K562 (cell line): Measurements from ENCODE around the gene ZNF74. TPM values are rescaled to one million over a fixed set of nuclear protein-coding genes. Genes with fewer than 3 reads are reported as not detected.

Experiments
- FOXA3 ChIP-seq, 2 experiments: fragments of 450-650 bp in 1 of 2; sonication (generic) in 1 of 2; formaldehyde crosslinking; IDR thresholded peaks in 1 of 2; conservative IDR thresholded peaks in 1 of 2; 2 replicates each; pipeline versions ENCODE4 v1.4.0 to v1.8.0; 2020 to 2022; ENCODE audit warnings: mild to moderate bottlenecking in 2 of 2, missing genetic modification reagents in 1 of 2
- FOXP1 ChIP-seq: sonication (generic); formaldehyde crosslinking; IDR thresholded peaks from 2 replicates; pipeline ENCODE4 v1.8.0; 2022; ENCODE audit warnings: mild to moderate bottlenecking, missing genetic modification reagents
- GABPB2 ChIP-seq: fragments of 250-450 bp; sonication (Bioruptor Pico); conservative IDR thresholded peaks from 2 replicates; pipeline ENCODE4 v1.5.1; 2021; ENCODE audit warnings: mild to moderate bottlenecking
- HNRNPUL1 ChIP-seq: fragments of 200-400 bp; formaldehyde crosslinking; IDR thresholded peaks from 2 replicates; pipeline ENCODE4 v1.6.1; 2017; ENCODE audit warnings: low read length
- KDM1A ChIP-seq, 2 experiments: fragments of 450-650 bp; IDR thresholded peaks; 2 replicates each; pipeline ENCODE4 v1.6.1; 2016; ENCODE audit warnings: mild to moderate bottlenecking in 2 of 2
- KLF1 ChIP-seq: fragments of 450-650 bp; IDR thresholded peaks from 2 replicates; pipeline ENCODE4 v1.6.1; 2016; ENCODE audit warnings: missing genetic modification characterization, missing compliant biosample characterization
- LARP7 ChIP-seq: fragments of 450-650 bp; IDR thresholded peaks from 2 replicates; pipeline ENCODE4 v1.6.1; 2016
- PCBP1 ChIP-seq: fragments of 200-400 bp; formaldehyde crosslinking; IDR thresholded peaks from 2 replicates; pipeline ENCODE4 v1.6.1; 2018; ENCODE audit warnings: mild to moderate bottlenecking, low read depth, low read length; ENCODE audit not compliant: poor library complexity, severe bottlenecking
- TAF7 ChIP-seq: fragments of 450-650 bp; IDR thresholded peaks from 2 replicates; pipeline ENCODE4 v1.6.1; 2016; ENCODE audit warnings: missing genetic modification characterization, missing compliant biosample characterization
- TCFL5 ChIP-seq: fragments of 250-450 bp; sonication (Bioruptor Pico); conservative IDR thresholded peaks from 2 replicates; pipeline ENCODE4 v1.6.1; 2021; ENCODE audit warnings: mild to moderate bottlenecking, moderate library complexity, matching md5 sums
- TOE1 ChIP-seq, 2 experiments: fragments of 450-650 bp in 1 of 2; sonication (generic) in 1 of 2; formaldehyde crosslinking in 1 of 2; IDR thresholded peaks; 2 replicates each; pipeline versions ENCODE4 v1.7.1 to v1.8.0; 2016 to 2022; ENCODE audit warnings: borderline replicate concordance in 2 of 2, mild to moderate bottlenecking in 2 of 2, antibody characterized with exemption in 1 of 2, inconsistent platforms in 1 of 2, low read depth in 1 of 2, missing genetic modification reagents in 1 of 2, moderate library complexity in 1 of 2
- ZC3H4 ChIP-seq: sonication (generic); formaldehyde crosslinking; IDR thresholded peaks from 2 replicates; pipeline ENCODE4 v1.9.0; 2021; ENCODE audit warnings: missing genetic modification reagents, borderline replicate concordance
- ZNF316 ChIP-seq: fragments of 450-650 bp; IDR thresholded peaks from 2 replicates; pipeline ENCODE4 v1.6.1; 2016
- ZNF699 ChIP-seq: fragments of 250-450 bp; sonication (Bioruptor Pico); IDR thresholded peaks from 2 replicates; pipeline ENCODE4 v1.8.0; 2021; ENCODE audit warnings: mild to moderate bottlenecking, moderate library complexity; ENCODE audit not compliant: insufficient replicate concordance
- polyA plus RNA-seq, 8 experiments: library from polyadenylated mRNA; depleted of rRNA in 4 of 8; stranded (reverse) in 5 of 8; unstranded in 3 of 8; fragments of >200 nt; fragmentation: Nextera tagmentation in 2 of 8; fragmentation: Illumina TruSeq in 1 of 8; extraction: Ambion mirVana in 2 of 8; extraction: Trizol in 1 of 8; gene quantifications; 2 replicates each; pipeline versions ENCODE4 v1.2.1 to v1.2.3, GENCODE V29; 2011 to 2014; ENCODE audit warnings: inconsistent platforms in 1 of 8, missing spikeins in 1 of 8
- total RNA-seq, 7 experiments: library from RNA; depleted of rRNA in 6 of 7; stranded (reverse); fragments of >200 nt in 6 of 7; fragmentation: Illumina TruSeq in 2 of 7; extraction: Trizol in 2 of 7; gene quantifications; 2 replicates each; pipeline versions ENCODE4 v1.2.1 to v1.2.3, GENCODE V29; 2011 to 2021; ENCODE audit warnings: low replicate concordance in 1 of 7
- TF ChIP-seq, protein P1 (sequence below), 2 experiments: fragments of 250-450 bp in 1 of 2; fragments of 450-650 bp in 1 of 2; sonication (Bioruptor Pico) in 1 of 2; IDR thresholded peaks; 2 replicates each; pipeline versions ENCODE4 v1.6.1 to v1.8.0; 2016 to 2021; ENCODE audit warnings: mild to moderate bottlenecking in 2 of 2, moderate library complexity in 2 of 2, missing compliant biosample characterization in 1 of 2, missing genetic modification characterization in 1 of 2
- TF ChIP-seq, protein P2 (sequence below): fragments of 250-450 bp; sonication (Bioruptor Pico); IDR thresholded peaks from 2 replicates; pipeline ENCODE4 v1.8.0; 2021; ENCODE audit warnings: mild to moderate bottlenecking, moderate library complexity
- TF ChIP-seq, protein P3 (sequence below): fragments of 250-450 bp; sonication (Bioruptor Pico); IDR thresholded peaks from 2 replicates; pipeline ENCODE4 v1.8.0; 2021; ENCODE audit warnings: moderate library complexity, mild to moderate bottlenecking, inconsistent platforms
- TF ChIP-seq, protein P4 (sequence below): IDR thresholded peaks from 2 replicates; pipeline ENCODE4 v1.6.1; 2012; ENCODE audit warnings: low read depth, low read length, improper control_type of control experiment, borderline replicate concordance
- TF ChIP-seq, protein P5 (sequence below): sonication (generic); formaldehyde crosslinking; IDR thresholded peaks from 2 replicates; pipeline ENCODE4 v1.8.0; 2022; ENCODE audit warnings: mild to moderate bottlenecking, missing genetic modification reagents

Gene ZNF74
- total and polyA plus RNA-seq, 9 of the 15 experiments (the other 6 are each of a cell fraction or from before 2014, with no cell fraction given), result 2.4 to 53.5 (median 31.5) TPM

DNA sequence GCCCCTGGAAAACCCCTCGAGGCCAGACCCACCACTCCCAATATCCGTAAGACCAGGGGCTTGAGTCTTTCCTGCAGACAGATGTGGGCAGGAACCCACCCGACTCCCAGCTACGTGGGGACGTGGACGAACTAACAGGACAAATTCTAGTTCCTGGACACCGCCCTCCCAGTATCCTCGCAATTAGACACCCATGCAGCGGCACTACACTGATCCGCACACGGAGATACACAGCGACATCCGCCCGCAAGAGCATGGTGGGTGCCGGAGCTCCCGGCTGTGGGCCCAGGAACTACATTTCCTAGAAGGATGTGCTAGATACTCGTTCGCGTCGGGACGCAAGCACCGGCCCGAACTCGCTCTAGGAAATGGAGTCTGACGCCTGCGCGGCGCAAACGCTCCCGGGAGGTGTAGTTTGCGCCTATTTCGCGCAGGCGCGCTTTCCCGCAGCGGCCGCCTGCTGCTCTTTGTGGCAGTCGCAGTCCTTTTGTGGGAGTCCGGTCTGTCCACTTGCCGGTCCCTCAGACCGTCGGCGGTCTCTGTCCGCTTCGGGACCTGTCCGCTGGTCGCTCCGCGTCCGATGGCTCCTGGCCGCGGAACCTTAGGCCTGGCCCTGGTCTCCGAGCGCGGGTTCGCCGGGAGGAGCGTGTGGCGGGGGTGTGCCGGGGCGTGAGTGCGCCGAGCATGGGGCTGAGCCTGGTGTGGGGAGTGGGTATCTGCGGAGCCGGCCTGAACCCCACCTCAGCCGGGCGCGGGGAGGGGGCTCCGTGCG is at the start of gene ZNF74 (continued):
- TF ChIP-seq, protein P1, sequence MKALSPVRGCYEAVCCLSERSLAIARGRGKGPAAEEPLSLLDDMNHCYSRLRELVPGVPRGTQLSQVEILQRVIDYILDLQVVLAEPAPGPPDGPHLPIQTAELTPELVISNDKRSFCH (CRISPR knock-in tag; IDR thresholded peaks at IDR 0.05), result no peak
- TF ChIP-seq, protein P1 (tag; IDR thresholded peaks at IDR 0.05), result peak; percentile 89
- no peak for TF ChIP-seq FOXP1 (CRISPR knock-in tag)
- TF ChIP-seq KDM1A (IDR thresholded peaks at IDR 0.05), result no peak
- no peak for TF ChIP-seq ZNF699 (CRISPR knock-in tag)
- peak; percentile 92 for TF ChIP-seq PCBP1
- peak; percentile 24; the same call in 1 of the 2 replicates for TF ChIP-seq GABPB2 (CRISPR knock-in tag)
- TF ChIP-seq TCFL5 (CRISPR knock-in tag), result no peak; the same call in 1 of the 2 replicates
- TF ChIP-seq TOE1 (IDR thresholded peaks at IDR 0.05; ENCODE audit: borderline replicate concordance), result no peak
- TF ChIP-seq TOE1 (CRISPR knock-in tag; IDR thresholded peaks at IDR 0.05; ENCODE audit: borderline replicate concordance, low read depth), result no peak
- no peak for TF ChIP-seq ZC3H4 (CRISPR knock-in tag)
- TF ChIP-seq, protein P2, sequence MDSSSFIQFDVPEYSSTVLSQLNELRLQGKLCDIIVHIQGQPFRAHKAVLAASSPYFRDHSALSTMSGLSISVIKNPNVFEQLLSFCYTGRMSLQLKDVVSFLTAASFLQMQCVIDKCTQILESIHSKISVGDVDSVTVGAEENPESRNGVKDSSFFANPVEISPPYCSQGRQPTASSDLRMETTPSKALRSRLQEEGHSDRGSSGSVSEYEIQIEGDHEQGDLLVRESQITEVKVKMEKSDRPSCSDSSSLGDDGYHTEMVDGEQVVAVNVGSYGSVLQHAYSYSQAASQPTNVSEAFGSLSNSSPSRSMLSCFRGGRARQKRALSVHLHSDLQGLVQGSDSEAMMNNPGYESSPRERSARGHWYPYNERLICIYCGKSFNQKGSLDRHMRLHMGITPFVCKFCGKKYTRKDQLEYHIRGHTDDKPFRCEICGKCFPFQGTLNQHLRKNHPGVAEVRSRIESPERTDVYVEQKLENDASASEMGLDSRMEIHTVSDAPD (CRISPR knock-in tag), result no peak
- no peak for TF ChIP-seq LARP7
- TF ChIP-seq, protein P3, sequence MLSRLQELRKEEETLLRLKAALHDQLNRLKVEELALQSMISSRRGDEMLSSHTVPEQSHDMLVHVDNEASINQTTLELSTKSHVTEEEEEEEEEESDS (CRISPR knock-in tag), result no peak
- TF ChIP-seq, protein P4, sequence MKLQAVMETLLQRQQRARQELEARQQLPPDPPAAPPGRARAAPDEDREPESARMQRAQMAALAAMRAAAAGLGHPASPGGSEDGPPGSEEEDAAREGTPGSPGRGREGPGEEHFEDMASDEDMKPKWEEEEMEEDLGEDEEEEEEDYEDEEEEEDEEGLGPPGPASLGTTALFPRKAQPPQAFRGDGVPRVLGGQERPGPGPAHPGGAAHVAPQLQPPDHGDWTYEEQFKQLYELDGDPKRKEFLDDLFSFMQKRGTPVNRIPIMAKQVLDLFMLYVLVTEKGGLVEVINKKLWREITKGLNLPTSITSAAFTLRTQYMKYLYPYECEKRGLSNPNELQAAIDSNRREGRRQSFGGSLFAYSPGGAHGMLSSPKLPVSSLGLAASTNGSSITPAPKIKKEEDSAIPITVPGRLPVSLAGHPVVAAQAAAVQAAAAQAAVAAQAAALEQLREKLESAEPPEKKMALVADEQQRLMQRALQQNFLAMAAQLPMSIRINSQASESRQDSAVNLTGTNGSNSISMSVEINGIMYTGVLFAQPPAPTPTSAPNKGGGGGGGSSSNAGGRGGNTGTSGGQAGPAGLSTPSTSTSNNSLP, result peak; percentile 77; the same call in 1 of the 2 replicates
- no peak for TF ChIP-seq ZNF316
- no peak for TF ChIP-seq HNRNPUL1
- TF ChIP-seq TAF7, result peak; percentile 85
- TF ChIP-seq, protein P5, sequence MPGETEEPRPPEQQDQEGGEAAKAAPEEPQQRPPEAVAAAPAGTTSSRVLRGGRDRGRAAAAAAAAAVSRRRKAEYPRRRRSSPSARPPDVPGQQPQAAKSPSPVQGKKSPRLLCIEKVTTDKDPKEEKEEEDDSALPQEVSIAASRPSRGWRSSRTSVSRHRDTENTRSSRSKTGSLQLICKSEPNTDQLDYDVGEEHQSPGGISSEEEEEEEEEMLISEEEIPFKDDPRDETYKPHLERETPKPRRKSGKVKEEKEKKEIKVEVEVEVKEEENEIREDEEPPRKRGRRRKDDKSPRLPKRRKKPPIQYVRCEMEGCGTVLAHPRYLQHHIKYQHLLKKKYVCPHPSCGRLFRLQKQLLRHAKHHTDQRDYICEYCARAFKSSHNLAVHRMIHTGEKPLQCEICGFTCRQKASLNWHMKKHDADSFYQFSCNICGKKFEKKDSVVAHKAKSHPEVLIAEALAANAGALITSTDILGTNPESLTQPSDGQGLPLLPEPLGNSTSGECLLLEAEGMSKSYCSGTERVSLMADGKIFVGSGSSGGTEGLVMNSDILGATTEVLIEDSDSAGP (CRISPR knock-in tag), result no peak
- no peak for TF ChIP-seq FOXA3 (CRISPR knock-in tag; conservative IDR thresholded peaks at IDR 0.05 in 1 of 2, IDR thresholded peaks at IDR 0.05 in 1 of 2)
- TF ChIP-seq KLF1 (tag), result peak; percentile 90
